ENCODE measurements around the gene GJA9.

The GJA9 gene

DNA sequence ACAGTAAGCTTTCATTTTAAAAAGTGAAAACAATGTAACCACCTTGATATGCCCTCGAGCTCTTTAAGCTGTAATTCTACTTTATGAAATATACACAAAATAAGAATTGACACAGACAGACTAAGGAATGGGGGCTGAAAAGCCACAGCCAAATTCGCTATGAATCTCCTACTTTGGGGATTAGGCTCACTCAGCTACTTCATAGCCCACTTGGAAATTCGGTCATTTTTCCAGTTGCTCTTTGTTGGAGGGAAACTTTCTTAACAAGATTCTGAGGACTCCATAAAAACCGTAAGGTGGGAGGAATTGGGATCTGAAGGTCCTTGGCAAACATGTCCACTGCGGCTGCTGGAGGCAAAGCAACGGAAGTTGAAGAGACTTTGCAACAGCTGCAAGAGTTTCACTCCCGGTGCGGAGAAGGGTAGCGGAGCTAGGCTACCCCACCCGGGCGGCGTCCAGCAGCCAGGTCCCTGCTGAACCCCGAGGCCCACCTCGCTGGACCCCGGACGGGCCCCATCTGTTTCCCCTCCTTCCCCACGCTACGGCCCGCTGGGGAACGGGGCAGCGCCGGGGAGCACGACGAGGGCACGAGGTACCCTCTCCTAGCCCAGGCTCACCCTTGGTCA is 8.9 kb downstream of the GJA9 start:
- Histone ChIP-seq H2BK5ac (ENCODE audit: low read depth, low read length, poor library complexity) (no peak overlapping the region), H3K4me3 (ENCODE audit: low read depth, low read length) (peak overlapping the region; percentile 95), H3K14ac (ENCODE audit: low read length) (peak overlapping the region; percentile 63), H3K23ac (ENCODE audit: low read length) (no peak overlapping the region), H3K36me3 (ENCODE audit: control insufficient read depth in 1 of 2, insufficient read depth in 2 of 2, low read length in 2 of 2) (peaks cover 0 to 5% of the 10 kb centered on the region in 2 experiments), H3K9me3 (ENCODE audit: insufficient read depth, low read depth, low read length) (peaks cover 2% of the 10 kb centered on the region), H3K18ac (ENCODE audit: low read length) (peak overlapping the region; percentile 67), H3K27ac (ENCODE audit: low read depth, low read length) (no peak overlapping the region), H2BK120ac (ENCODE audit: insufficient read depth, low read length, poor library complexity) (no peak overlapping the region), H3K79me2 (ENCODE audit: control insufficient read depth, insufficient read depth, low read length, poor library complexity) (peaks cover 4% of the 10 kb centered on the region), H3K4me1 (ENCODE audit: control insufficient read depth in 1 of 2, insufficient read depth in 2 of 2, low read length in 2 of 2) (peaks cover 0 to 3% of the 10 kb centered on the region in 2 experiments), H3K4ac (ENCODE audit: low read depth, low read length) (peak overlapping the region; percentile 81), H4K12ac (ENCODE audit: low read depth, low read length) (peak overlapping the region; percentile 79), H4K91ac (ENCODE audit: low read depth, low read length) (peak overlapping the region; percentile 59), H4K8ac (ENCODE audit: low read depth, low read length) (peak overlapping the region; percentile 82), H3K9ac (ENCODE audit: low read length) (peak overlapping the region; percentile 95), H2BK12ac (ENCODE audit: low read length) (no peak overlapping the region), H3K27me3 (ENCODE audit: insufficient read depth, low read length) (no peaks in the 10 kb centered on the region), H2AK5ac (ENCODE audit: low read length) (peak overlapping the region; percentile 57), H3K4me2 (ENCODE audit: low read length) (peak overlapping the region; percentile 99), H2AFZ (ENCODE audit: insufficient read depth, low read length, poor library complexity) (peak overlapping the region; percentile 73), H3K79me1 (ENCODE audit: low read length) (peaks cover 5% of the 10 kb centered on the region)
- WGBS (ENCODE audit: extremely low coverage, insufficient coverage, insufficient read length), result no CpG with 5 or more reads among the region's 25 CpGs
- DNase-seq, result no peak

- Histone ChIP-seq H3K23ac (ENCODE audit: low read length) (no peak overlapping the region), H2BK120ac (ENCODE audit: insufficient read depth, low read length, poor library complexity) (no peak overlapping the region), H3K14ac (ENCODE audit: low read length) (no peak overlapping the region), H3K79me1 (ENCODE audit: low read length) (peaks cover 5% of the 10 kb centered on the region), H3K4ac (ENCODE audit: low read depth, low read length) (no peak overlapping the region), H3K4me2 (ENCODE audit: low read length) (no peak overlapping the region), H2AK5ac (ENCODE audit: low read length) (no peak overlapping the region), H4K91ac (ENCODE audit: low read depth, low read length) (no peak overlapping the region), H3K27me3 (ENCODE audit: insufficient read depth, low read length) (no peaks in the 10 kb centered on the region), H3K36me3 (ENCODE audit: control insufficient read depth in 1 of 2, insufficient read depth in 2 of 2, low read length in 2 of 2) (peaks cover 2 to 9% of the 10 kb centered on the region in 2 experiments), H2AFZ (ENCODE audit: insufficient read depth, low read length, poor library complexity) (no peak overlapping the region), H3K79me2 (ENCODE audit: control insufficient read depth, insufficient read depth, low read length, poor library complexity) (peaks cover 4% of the 10 kb centered on the region), H2BK5ac (ENCODE audit: low read depth, low read length, poor library complexity) (no peak overlapping the region), H3K9me3 (ENCODE audit: insufficient read depth, low read depth, low read length) (peaks cover 2% of the 10 kb centered on the region), H3K18ac (ENCODE audit: low read length) (no peak overlapping the region), H3K27ac (ENCODE audit: low read depth, low read length) (no peak overlapping the region), H3K4me1 (ENCODE audit: control insufficient read depth in 1 of 2, insufficient read depth in 2 of 2, low read length in 2 of 2) (peaks cover 0 to 3% of the 10 kb centered on the region in 2 experiments), H3K9ac (ENCODE audit: low read length) (no peak overlapping the region), H3K4me3 (ENCODE audit: low read depth, low read length) (no peak overlapping the region), H4K12ac (ENCODE audit: low read depth, low read length) (no peak overlapping the region), H4K8ac (ENCODE audit: low read depth, low read length) (no peak overlapping the region), H2BK12ac (ENCODE audit: low read length) (no peak overlapping the region)
- DNase-seq, result no peak
- no CpG with 5 or more reads among the region's 8 CpGs for WGBS (ENCODE audit: extremely low coverage, insufficient coverage, insufficient read length)
Observed at GRCh38 chr1:38870996-38871395, 10.4 kb downstream of the GJA9 start.

DNA sequence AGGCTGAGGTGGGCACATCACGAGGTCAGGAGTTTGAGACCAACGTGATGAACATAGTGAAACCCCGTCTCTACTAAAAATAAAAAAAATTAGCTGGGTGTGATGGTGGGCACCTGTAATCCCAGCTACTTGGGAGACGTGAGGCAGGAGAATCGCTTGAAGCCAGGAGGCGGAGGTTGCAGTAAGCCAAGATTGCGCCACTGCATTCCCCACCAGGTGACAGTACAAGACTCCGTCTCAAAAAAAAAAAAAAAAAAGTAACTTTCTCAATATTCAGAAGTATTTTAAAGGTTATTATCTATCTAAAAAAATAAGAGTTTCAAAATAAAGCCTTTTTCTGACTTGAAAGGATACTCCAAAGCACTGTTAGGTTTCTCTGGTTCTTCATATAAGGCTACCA is 14.2 kb downstream of the GJA9 start:
- no peak overlapping the region for H2AFZ ChIP-seq (ENCODE audit: insufficient read depth, low read length, poor library complexity)
- peaks cover 7 to 9% of the 10 kb centered on the region in 2 experiments for H3K36me3 ChIP-seq (ENCODE audit: control insufficient read depth in 1 of 2, insufficient read depth in 2 of 2, low read length in 2 of 2)
- H3K4ac ChIP-seq (ENCODE audit: low read depth, low read length), result no peak overlapping the region
- H4K91ac ChIP-seq (ENCODE audit: low read depth, low read length), result no peak overlapping the region
- H3K27ac ChIP-seq (ENCODE audit: low read depth, low read length), result no peak overlapping the region
- H3K79me1 ChIP-seq (ENCODE audit: low read length), result no peaks in the 10 kb centered on the region
- H3K18ac ChIP-seq (ENCODE audit: low read length), result no peak overlapping the region
- no CpG with 5 or more reads among the region's 8 CpGs for WGBS (ENCODE audit: extremely low coverage, insufficient coverage, insufficient read length)
- H2AK5ac ChIP-seq (ENCODE audit: low read length), result no peak overlapping the region
- H4K8ac ChIP-seq (ENCODE audit: low read depth, low read length), result no peak overlapping the region
- H3K14ac ChIP-seq (ENCODE audit: low read length), result no peak overlapping the region
- H2BK5ac ChIP-seq (ENCODE audit: low read depth, low read length, poor library complexity), result no peak overlapping the region
- H2BK12ac ChIP-seq (ENCODE audit: low read length), result no peak overlapping the region
- no peak overlapping the region for H2BK120ac ChIP-seq (ENCODE audit: insufficient read depth, low read length, poor library complexity)
- H4K12ac ChIP-seq (ENCODE audit: low read depth, low read length), result no peak overlapping the region
- H3K27me3 ChIP-seq (ENCODE audit: insufficient read depth, low read length), result no peaks in the 10 kb centered on the region
- no peak overlapping the region for H3K23ac ChIP-seq (ENCODE audit: low read length)
- H3K9ac ChIP-seq (ENCODE audit: low read length), result no peak overlapping the region
- no peaks in the 10 kb centered on the region for H3K9me3 ChIP-seq (ENCODE audit: insufficient read depth, low read depth, low read length)
- H3K4me1 ChIP-seq (ENCODE audit: control insufficient read depth in 1 of 2, insufficient read depth in 2 of 2, low read length in 2 of 2), result no peaks in the 10 kb centered on the region
- H3K4me2 ChIP-seq (ENCODE audit: low read length), result no peak overlapping the region
- DNase-seq, result peak; percentile 61 to 68
- no peak overlapping the region for H3K4me3 ChIP-seq (ENCODE audit: low read depth, low read length)
- H3K79me2 ChIP-seq (ENCODE audit: control insufficient read depth, insufficient read depth, low read length, poor library complexity), result no peaks in the 10 kb centered on the region

DNA sequence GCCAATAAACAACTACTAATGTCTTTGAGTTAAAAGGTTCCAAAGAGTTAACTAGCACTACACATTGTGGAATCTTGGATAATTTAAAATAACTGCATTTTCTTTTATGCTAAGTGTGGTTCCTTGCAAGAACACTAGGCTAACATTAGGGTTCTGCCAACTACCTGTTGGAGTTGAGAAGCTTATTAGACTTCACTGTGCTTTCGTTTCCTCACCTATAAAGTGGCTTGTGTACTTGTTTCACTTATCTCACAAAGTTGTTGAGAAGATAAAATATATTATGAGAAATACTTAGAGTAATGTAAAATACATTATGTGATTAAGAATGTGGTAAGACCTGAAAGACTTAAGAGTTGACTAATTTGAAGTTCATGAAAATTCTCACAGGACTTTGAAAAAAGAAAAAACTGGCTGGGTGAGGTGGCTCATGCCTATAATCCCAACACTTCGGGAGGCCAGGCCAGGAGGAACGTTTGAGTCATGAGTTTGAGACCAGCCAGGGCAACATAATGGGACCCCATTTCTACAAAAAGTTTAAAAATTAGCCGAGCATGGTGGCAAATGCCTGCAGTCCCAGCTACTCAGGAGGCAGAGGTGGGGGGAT is 16.2 kb downstream of the GJA9 start:
- no peak overlapping the region for H3K9ac ChIP-seq (ENCODE audit: low read length)
- peak; percentile 69 to 91 for DNase-seq
- no CpG with 5 or more reads among the region's 4 CpGs for WGBS (ENCODE audit: extremely low coverage, insufficient coverage, insufficient read length)

More for the DNA sequence above, 16.2 kb downstream of the GJA9 start:
- no peak overlapping the region for H3K14ac ChIP-seq (ENCODE audit: low read length)
- H3K79me1 ChIP-seq (ENCODE audit: low read length), result no peaks in the 10 kb centered on the region
- no peak overlapping the region for H3K18ac ChIP-seq (ENCODE audit: low read length)
- no peaks in the 10 kb centered on the region for H3K79me2 ChIP-seq (ENCODE audit: control insufficient read depth, insufficient read depth, low read length, poor library complexity)
- H3K4me2 ChIP-seq (ENCODE audit: low read length), result no peak overlapping the region
- H3K9me3 ChIP-seq (ENCODE audit: insufficient read depth, low read depth, low read length), result no peaks in the 10 kb centered on the region
- H2AFZ ChIP-seq (ENCODE audit: insufficient read depth, low read length, poor library complexity), result no peak overlapping the region
- H3K27me3 ChIP-seq (ENCODE audit: insufficient read depth, low read length), result no peaks in the 10 kb centered on the region
- H4K8ac ChIP-seq (ENCODE audit: low read depth, low read length), result no peak overlapping the region
- no peak overlapping the region for H2BK120ac ChIP-seq (ENCODE audit: insufficient read depth, low read length, poor library complexity)
- H2BK12ac ChIP-seq (ENCODE audit: low read length), result no peak overlapping the region
- no peak overlapping the region for H4K91ac ChIP-seq (ENCODE audit: low read depth, low read length)
- no peak overlapping the region for H3K23ac ChIP-seq (ENCODE audit: low read length)
- H3K4ac ChIP-seq (ENCODE audit: low read depth, low read length), result no peak overlapping the region
- H3K36me3 ChIP-seq (ENCODE audit: control insufficient read depth in 1 of 2, insufficient read depth in 2 of 2, low read length in 2 of 2), result peaks cover 6 to 7% of the 10 kb centered on the region in 2 experiments
- no peak overlapping the region for H2AK5ac ChIP-seq (ENCODE audit: low read length)
- H3K4me3 ChIP-seq (ENCODE audit: low read depth, low read length), result no peak overlapping the region
- no peak overlapping the region for H2BK5ac ChIP-seq (ENCODE audit: low read depth, low read length, poor library complexity)
- H3K27ac ChIP-seq (ENCODE audit: low read depth, low read length), result no peak overlapping the region
- no peak overlapping the region for H4K12ac ChIP-seq (ENCODE audit: low read depth, low read length)
- H3K4me1 ChIP-seq (ENCODE audit: control insufficient read depth in 1 of 2, insufficient read depth in 2 of 2, low read length in 2 of 2), result no peaks in the 10 kb centered on the region

Data from trophoblast cell (in vitro differentiated cells and primary cell).